ENCODE measurements around the gene APELA.

Gene APELA

GRCh38 chr4:164876700-164877324, at the start of gene APELA:
TSS of gene APELA (plus strand) at chr4:164877178. CDS start at chr4:164877332, 154 bp downstream.
- peak within 1 kb of the TSS; percentile 38 for H3K4me3 ChIP-seq (replicated peaks; ENCODE audit: low read depth, low read length)

GRCh38 chr4:164828955-164829354, 48.0 kb upstream of the APELA start:
- Histone ChIP-seq H3K27me3 (replicated peaks; ENCODE audit: control insufficient read depth, insufficient read depth, low read length) (no peaks in the 10 kb centered on the region), H3K36me3 (ENCODE audit: control insufficient read depth, insufficient read depth, low read length) (no peaks in the 10 kb centered on the region), H3K4me3 (replicated peaks; ENCODE audit: low read depth, low read length) (no peak overlapping the region)
- DNase-seq (ENCODE audit: extremely low read depth, insufficient read length): no peak
- TF ChIP-seq CTCF (IDR thresholded peaks at IDR 0.05; ENCODE audit: insufficient read depth, low read length, poor library complexity, severe bottlenecking): no peak

More at GRCh38 chr4:164876700-164877324, at the start of gene APELA:
- no peaks in the 10 kb centered on the region for H3K36me3 ChIP-seq (ENCODE audit: control insufficient read depth, insufficient read depth, low read length)
- no peak for TF ChIP-seq CTCF (IDR thresholded peaks at IDR 0.05; ENCODE audit: insufficient read depth, low read length, poor library complexity, severe bottlenecking)
- no peaks in the 10 kb centered on the region for H3K27me3 ChIP-seq (replicated peaks; ENCODE audit: control insufficient read depth, insufficient read depth, low read length)
- DNase-seq (ENCODE audit: extremely low read depth, insufficient read length): peak; percentile 36

- no peak for DNase-seq (ENCODE audit: extremely low read depth, insufficient read length)
- no peaks in the 10 kb centered on the region for H3K27me3 ChIP-seq (replicated peaks; ENCODE audit: control insufficient read depth, insufficient read depth, low read length)
- no peaks in the 10 kb centered on the region for H3K36me3 ChIP-seq (ENCODE audit: control insufficient read depth, insufficient read depth, low read length)
- H3K4me3 ChIP-seq (replicated peaks; ENCODE audit: low read depth, low read length): no peak overlapping the region
- TF ChIP-seq CTCF (IDR thresholded peaks at IDR 0.05; ENCODE audit: insufficient read depth, low read length, poor library complexity, severe bottlenecking): no peak
These were observed 30.4 kb upstream of the APELA start for GRCh38 chr4:164846566-164846965.

- DNase-seq (ENCODE audit: extremely low read depth, insufficient read length): no peak
- Histone ChIP-seq H3K36me3 (ENCODE audit: control insufficient read depth, insufficient read depth, low read length) (no peaks in the 10 kb centered on the region), H3K4me3 (replicated peaks; ENCODE audit: low read depth, low read length) (no peak overlapping the region), H3K27me3 (replicated peaks; ENCODE audit: control insufficient read depth, insufficient read depth, low read length) (no peaks in the 10 kb centered on the region)
- no peak for TF ChIP-seq CTCF (IDR thresholded peaks at IDR 0.05; ENCODE audit: insufficient read depth, low read length, poor library complexity, severe bottlenecking)
These were observed 30.0 kb upstream of the APELA start for GRCh38 chr4:164847016-164847415.

GRCh38 chr4:164847967-164848649, 28.9 kb upstream of the APELA start:
- no peak overlapping the region for H3K4me3 ChIP-seq (replicated peaks; ENCODE audit: low read depth, low read length)
- TF ChIP-seq CTCF (IDR thresholded peaks at IDR 0.05; ENCODE audit: insufficient read depth, low read length, poor library complexity, severe bottlenecking): no peak
- H3K27me3 ChIP-seq (replicated peaks; ENCODE audit: control insufficient read depth, insufficient read depth, low read length): no peaks in the 10 kb centered on the region
- H3K36me3 ChIP-seq (ENCODE audit: control insufficient read depth, insufficient read depth, low read length): no peaks in the 10 kb centered on the region
- DNase-seq (ENCODE audit: extremely low read depth, insufficient read length): no peak
